SU-DHL-6 (cell line): Measurements from ENCODE around the gene C10orf53.

Experiments
- EZH2phosphoT487 ChIP-seq: fragments of 200-600 bp; sonication (generic), shearing (Covaris generic); conservative IDR thresholded peaks from 2 replicates; pipeline ENCODE4 v1.6.1; 2018; ENCODE audit warnings: mild to moderate bottlenecking, antibody characterized with exemption, low read length, moderate library complexity, mixed read lengths
- TF ChIP-seq, protein P1 (sequence below): fragments of 200-600 bp; sonication (generic); IDR thresholded peaks from one replicate; pipeline ENCODE4 v1.5.1; 2017; ENCODE audit warnings: antibody characterized with exemption, mild to moderate bottlenecking, low read length, moderate library complexity; ENCODE audit not compliant: insufficient read depth, poor library complexity, severe bottlenecking

DNA sequence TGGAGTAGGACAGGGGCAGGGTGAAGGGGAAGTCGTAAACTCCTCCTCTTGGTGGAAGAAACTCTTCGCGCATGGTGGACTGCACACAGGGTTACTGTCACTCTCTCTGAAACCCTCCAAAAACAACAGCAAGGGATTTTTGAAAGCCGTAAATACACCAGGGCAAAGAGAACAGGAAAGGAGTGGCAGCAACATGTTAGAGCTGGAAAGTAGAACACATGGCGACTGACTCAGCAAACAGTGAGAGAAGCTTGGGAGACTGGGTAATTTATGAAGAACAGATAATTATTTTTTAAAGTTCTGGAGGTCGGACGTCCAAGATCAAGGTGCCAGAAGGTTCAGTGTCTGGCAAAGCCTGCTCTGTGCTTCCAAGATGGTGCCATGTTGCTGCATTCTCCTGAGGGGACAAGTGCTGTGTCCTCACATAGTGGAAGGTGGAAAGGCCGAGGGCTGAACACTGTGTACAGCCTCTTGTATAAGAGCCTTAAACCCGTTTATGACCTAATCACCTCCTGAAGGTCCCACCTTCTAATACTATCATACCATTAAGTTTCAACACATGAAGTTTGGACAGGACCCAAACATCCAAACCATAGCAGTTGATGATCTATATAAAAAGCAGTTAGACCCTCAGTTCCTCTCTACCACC is 22.5 kb upstream of the C10orf53 start:
- TF ChIP-seq, protein P1, sequence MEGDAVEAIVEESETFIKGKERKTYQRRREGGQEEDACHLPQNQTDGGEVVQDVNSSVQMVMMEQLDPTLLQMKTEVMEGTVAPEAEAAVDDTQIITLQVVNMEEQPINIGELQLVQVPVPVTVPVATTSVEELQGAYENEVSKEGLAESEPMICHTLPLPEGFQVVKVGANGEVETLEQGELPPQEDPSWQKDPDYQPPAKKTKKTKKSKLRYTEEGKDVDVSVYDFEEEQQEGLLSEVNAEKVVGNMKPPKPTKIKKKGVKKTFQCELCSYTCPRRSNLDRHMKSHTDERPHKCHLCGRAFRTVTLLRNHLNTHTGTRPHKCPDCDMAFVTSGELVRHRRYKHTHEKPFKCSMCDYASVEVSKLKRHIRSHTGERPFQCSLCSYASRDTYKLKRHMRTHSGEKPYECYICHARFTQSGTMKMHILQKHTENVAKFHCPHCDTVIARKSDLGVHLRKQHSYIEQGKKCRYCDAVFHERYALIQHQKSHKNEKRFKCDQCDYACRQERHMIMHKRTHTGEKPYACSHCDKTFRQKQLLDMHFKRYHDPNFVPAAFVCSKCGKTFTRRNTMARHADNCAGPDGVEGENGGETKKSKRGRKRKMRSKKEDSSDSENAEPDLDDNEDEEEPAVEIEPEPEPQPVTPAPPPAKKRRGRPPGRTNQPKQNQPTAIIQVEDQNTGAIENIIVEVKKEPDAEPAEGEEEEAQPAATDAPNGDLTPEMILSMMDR, result no peak
- no peak for TF ChIP-seq EZH2phosphoT487
